IPS DF 4.7 (cell line): ENCODE measurements around the gene MON1B.
"Not testable (repeated sequence)": the region's sequence is repeated elsewhere in the genome, so short reads cannot be mapped to it uniquely, and the experiment has no call there.

ENCODE experiments used
- DNase-seq: peaks from one replicate; pipeline ENCODE4 v3.0.0-alpha.2; 2013; ENCODE audit warnings: low spot score; ENCODE audit errors: extremely low read depth

MON1B gene

DNA sequence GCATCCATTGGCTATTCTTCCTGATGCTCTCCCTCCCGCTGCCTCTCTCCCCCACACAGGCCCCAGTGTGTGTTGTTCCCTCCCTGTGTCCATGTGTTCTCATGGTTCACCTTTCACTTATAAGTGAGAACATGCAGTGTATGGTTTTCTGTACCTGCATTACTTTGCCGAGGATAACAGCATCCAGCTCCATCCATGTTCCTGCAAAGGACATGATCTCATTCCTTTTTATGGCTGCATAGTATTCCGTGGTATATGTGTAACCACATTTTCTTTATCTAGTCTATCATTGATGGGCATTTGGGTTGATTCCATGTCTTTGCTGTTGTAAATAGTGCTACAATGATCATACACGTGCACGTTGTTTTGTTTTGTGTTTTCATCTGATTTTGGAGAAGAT lies 51.5 kb downstream of the MON1B start:
- not testable (repeated sequence) for DNase-seq

GRCh38 chr16:77246150-77246549 lies 55.2 kb downstream of the MON1B start:
- no peak for DNase-seq

DNA sequence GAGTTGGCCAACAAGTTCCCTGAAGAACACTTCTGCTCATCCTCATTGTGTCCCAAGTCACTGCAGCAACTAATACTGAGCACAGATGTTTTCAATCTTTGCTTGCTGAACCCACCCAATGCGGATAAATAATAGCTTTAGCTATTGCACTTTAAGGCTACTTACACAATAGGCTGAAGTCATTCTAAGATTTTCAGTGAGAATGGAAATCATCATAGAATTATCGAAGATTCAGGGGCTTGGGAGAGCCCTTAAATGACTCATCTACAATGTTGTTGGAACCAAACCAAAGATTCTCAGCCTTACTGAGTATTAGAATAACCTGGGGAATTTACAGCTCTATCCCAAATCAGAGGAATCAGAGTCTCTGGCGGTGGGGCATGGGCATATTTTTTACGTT lies 59.4 kb downstream of the MON1B start:
- DNase-seq, result no peak
